ENCODE data around the gene PHF21B. TPM values are rescaled to one million over a fixed set of nuclear protein-coding genes. Genes with fewer than 3 reads are reported as not detected.

The PHF21B gene
- total and polyA plus RNA-seq, 12 donors = 0.30 to 4.4 (median 1.8) TPM

DNA sequence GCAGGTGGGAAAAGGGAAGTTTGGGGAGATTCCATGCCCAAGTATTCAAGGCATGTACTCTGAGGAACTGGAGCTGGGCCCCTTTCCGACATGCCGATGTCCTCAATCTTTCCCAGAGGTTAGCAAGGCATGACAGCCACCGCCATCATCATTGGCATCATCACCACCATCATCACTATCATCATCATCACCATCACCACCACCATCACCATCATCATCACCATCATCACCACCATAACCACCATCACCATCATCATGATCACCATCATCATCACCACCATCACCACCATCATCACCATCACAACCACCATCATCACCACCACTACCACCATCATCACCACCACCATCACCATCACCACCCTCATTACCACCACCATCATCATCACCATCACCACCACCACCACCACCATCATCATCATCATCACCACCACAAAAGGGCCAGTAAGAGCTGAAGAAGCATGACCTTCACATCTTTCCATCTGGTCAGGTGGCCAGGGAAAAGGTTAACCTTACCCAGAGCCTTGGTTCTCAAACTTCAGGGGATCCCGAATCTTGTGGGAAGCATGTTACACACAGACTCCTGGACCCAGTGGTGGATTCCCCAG is 25.8 kb downstream of the PHF21B start:
- H3K4me1 ChIP-seq (replicated peaks in 1 of 2) = no peaks in the 10 kb centered on the region
- no peaks in the 10 kb centered on the region for H3K36me3 ChIP-seq (replicated peaks in 1 of 2)
- 93 to 97% (median 96%) methylated on average over 4 of the region's 4 CpGs for WGBS, 4 donors
- H3K27ac ChIP-seq = no peak overlapping the region
- no peak for DNase-seq
- H3K9me3 ChIP-seq (replicated peaks in 1 of 3) = no peaks in the 10 kb centered on the region
- intact Hi-C loops (cut with DNase I) = no loop called here
- H3K4me3 ChIP-seq = no peak overlapping the region
- no peak for TF ChIP-seq POLR2A (IDR thresholded peaks at IDR 0.05)
- TF ChIP-seq, protein P1, sequence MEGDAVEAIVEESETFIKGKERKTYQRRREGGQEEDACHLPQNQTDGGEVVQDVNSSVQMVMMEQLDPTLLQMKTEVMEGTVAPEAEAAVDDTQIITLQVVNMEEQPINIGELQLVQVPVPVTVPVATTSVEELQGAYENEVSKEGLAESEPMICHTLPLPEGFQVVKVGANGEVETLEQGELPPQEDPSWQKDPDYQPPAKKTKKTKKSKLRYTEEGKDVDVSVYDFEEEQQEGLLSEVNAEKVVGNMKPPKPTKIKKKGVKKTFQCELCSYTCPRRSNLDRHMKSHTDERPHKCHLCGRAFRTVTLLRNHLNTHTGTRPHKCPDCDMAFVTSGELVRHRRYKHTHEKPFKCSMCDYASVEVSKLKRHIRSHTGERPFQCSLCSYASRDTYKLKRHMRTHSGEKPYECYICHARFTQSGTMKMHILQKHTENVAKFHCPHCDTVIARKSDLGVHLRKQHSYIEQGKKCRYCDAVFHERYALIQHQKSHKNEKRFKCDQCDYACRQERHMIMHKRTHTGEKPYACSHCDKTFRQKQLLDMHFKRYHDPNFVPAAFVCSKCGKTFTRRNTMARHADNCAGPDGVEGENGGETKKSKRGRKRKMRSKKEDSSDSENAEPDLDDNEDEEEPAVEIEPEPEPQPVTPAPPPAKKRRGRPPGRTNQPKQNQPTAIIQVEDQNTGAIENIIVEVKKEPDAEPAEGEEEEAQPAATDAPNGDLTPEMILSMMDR (IDR thresholded peaks at IDR 0.05) = no peak
- H3K27me3 ChIP-seq = no peaks in the 10 kb centered on the region

DNA sequence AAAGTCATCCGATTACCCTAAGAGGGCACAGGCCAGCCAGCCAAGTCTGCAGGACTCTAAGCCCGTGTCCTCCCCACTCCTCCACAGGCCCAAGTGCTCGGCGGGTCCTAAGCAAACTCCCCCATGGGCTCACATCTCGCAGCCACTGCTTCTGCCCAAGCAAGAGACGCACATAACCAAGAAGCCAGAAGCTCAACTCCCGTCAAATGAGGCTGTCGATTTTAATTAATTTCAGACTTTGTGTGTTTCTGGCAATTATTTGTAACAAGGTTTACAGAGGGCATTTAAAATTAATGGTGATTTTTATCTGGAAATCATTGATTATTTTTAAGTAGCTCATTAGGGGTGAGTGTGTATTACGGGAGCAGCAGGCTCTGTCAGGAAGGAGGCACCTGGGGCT is 27.4 kb downstream of the PHF21B start:
- WGBS, 4 donors = 85 to 97% (median 92%) methylated on average over 5 to 9 of the region's 9 CpGs
- H3K27me3 ChIP-seq = no peaks in the 10 kb centered on the region
- TF ChIP-seq, protein P1 (IDR thresholded peaks at IDR 0.05) = no peak
- TF ChIP-seq POLR2A (IDR thresholded peaks at IDR 0.05) = no peak
- no peak overlapping the region for H3K27ac ChIP-seq
- no peak for DNase-seq
- no peaks in the 10 kb centered on the region for H3K9me3 ChIP-seq (replicated peaks in 1 of 3)
- H3K4me1 ChIP-seq (replicated peaks in 1 of 2) = no peaks in the 10 kb centered on the region
- no peaks in the 10 kb centered on the region for H3K36me3 ChIP-seq (replicated peaks in 1 of 2)
- intact Hi-C loops (cut with DNase I) = no loop called here
- H3K4me3 ChIP-seq = no peak overlapping the region

DNA sequence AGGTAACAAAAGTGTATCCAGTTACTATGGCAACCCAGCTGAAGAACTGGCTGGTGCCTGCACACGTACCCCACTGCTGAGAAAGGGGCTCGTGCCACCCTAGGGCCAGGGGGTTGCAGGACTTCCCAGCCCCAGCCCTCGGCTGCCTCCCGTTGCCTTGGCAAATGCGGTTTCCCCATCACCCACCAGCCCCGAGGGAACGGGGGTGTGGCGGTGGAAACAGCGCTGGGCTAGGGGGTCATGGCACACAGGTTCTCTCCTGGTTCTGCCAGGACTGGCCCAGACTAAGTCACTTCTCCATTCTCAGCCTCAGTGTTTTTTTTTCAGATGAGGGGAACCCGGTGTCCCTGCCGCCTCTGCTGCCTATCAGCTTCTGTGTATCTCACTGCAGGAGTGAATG is 27.9 kb downstream of the PHF21B start:
- H3K36me3 ChIP-seq (replicated peaks in 1 of 2) = no peaks in the 10 kb centered on the region
- no peak overlapping the region for H3K4me3 ChIP-seq
- DNase-seq = no peak
- WGBS, 4 donors = 84 to 92% (median 89%) methylated on average over 11 of the region's 11 CpGs
- no peaks in the 10 kb centered on the region for H3K9me3 ChIP-seq (replicated peaks in 1 of 3)
- TF ChIP-seq POLR2A (IDR thresholded peaks at IDR 0.05) = no peak
- TF ChIP-seq, protein P1 (IDR thresholded peaks at IDR 0.05) = no peak
- no peaks in the 10 kb centered on the region for H3K27me3 ChIP-seq
- intact Hi-C loops (cut with DNase I) = no loop called here
- H3K4me1 ChIP-seq (replicated peaks in 1 of 2) = no peaks in the 10 kb centered on the region
- H3K27ac ChIP-seq = no peak overlapping the region

DNA sequence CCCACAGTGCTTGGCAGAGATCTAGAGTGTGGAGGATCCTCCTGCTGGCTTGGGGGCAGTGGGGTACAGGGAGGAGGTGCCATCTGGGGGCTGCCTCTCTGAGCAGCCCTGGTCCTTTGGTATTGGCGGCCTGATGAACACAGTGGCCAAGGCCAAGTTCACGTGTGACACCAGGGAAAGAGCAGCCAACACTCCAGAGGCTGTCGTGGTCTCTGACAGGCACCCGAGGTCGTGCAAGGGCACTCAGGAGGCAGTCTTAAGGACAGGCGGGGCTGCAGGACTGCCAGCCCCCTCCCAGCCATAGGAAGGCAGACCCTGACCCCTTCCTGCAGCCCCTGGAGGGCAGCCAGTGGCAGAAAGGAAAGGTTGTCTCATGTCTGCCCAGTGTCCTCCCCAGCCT is 30.7 kb downstream of the PHF21B start:
- DNase-seq = no peak
- intact Hi-C loops (cut with DNase I) = loop anchor here (5.0 to 10.0 kb wide), 3 partner anchors 116 to 286 kb away; no protein-coding TSS in a partner anchor
- Histone ChIP-seq H3K9me3 (replicated peaks in 1 of 3) (no peaks in the 10 kb centered on the region), H3K36me3 (replicated peaks in 1 of 2) (no peaks in the 10 kb centered on the region), H3K27me3 (no peaks in the 10 kb centered on the region), H3K4me3 (no peak overlapping the region), H3K27ac (no peak overlapping the region), H3K4me1 (replicated peaks in 1 of 2) (no peaks in the 10 kb centered on the region)
- no peak for TF ChIP-seq POLR2A (IDR thresholded peaks at IDR 0.05)
- TF ChIP-seq, protein P1 (IDR thresholded peaks at IDR 0.05) = no peak
- WGBS, 4 donors = 34 to 66% (median 52%) methylated on average over 4 to 6 of the region's 6 CpGs
